GM12872 (cell line): ENCODE measurements around the gene ARL4C.

ENCODE experiments used
- CTCF ChIP-seq: IDR thresholded peaks from 3 replicates; pipeline ENCODE4 v1.5.1; 2011; ENCODE audit warnings: low read depth, mild to moderate bottlenecking, low read length, moderate library complexity; ENCODE audit not compliant: insufficient read depth

The ARL4C gene

GRCh38 chr2:234458466-234458865, 38.4 kb downstream of the ARL4C start:
- no peak for TF ChIP-seq CTCF

GRCh38 chr2:234457421-234457820, 39.5 kb downstream of the ARL4C start:
- no peak for TF ChIP-seq CTCF

DNA sequence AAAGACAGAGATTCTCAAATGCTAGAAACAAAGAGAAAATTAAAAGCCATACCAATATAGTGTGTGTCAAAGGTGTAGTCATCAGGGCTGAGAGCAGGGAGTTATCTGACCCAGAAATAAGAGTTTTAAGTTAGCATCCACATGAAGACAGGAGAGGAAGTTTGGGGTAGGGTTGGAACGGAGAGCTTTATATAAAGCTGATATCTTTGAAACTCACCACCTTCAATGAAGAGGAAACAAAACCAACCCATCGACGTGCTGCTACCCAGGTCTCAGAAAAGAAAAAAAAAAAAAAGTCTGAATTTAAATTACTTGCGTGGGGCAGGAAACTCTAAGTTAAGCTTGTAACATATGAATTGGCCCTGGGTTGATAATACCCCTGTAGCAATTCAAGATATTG, 42.4 kb downstream of the ARL4C start:
- no peak for TF ChIP-seq CTCF

GRCh38 chr2:234453216-234453615, 43.7 kb downstream of the ARL4C start:
- TF ChIP-seq CTCF = no peak

- TF ChIP-seq CTCF = no peak
These were observed 44.8 kb downstream of the ARL4C start for GRCh38 chr2:234451852-234452625.

DNA sequence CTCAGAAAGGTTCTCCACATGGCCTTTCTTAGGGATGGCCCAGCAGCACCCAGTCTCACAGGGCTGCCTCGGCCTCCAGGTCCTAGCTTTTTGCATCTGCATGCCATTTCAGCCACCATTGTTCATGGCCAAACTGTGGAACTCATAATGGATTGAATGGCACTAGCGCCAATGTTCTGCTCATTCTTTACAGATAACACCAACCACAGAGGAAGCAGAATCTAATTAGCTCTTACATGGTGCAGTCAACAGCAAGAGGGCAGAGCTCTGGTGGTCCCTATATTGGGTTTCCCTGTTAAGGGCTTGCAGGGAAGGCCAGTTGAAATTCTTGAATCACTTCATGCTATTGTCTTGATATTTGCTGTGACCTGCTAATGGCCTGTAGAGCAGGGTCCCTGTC, 45.6 kb downstream of the ARL4C start:
- no peak for TF ChIP-seq CTCF

GRCh38 chr2:234450431-234451124, 46.3 kb downstream of the ARL4C start:
- no peak for TF ChIP-seq CTCF
